GM12878 (cell line): ENCODE data around the gene SHC3. TPM values are rescaled to one million over a fixed set of nuclear protein-coding genes. Genes with fewer than 3 reads are reported as not detected.
A peak's percentile ranks its signal among the peaks of the same experiment; 100 is the strongest.

Experiments
- ATAC-seq: fragments of 200-7000 bp; cut with Tn5 transposase; 3 replicates; pipeline ENCODE4 v1.9.1; 2020; ENCODE audit warnings: mild to moderate bottlenecking, moderate library complexity
- BruUV-seq: library from RNA; stranded (reverse); fragments of 400-500 nt; replicated peaks from 2 replicates; lab custom pipeline; 2021; lab: Mats Ljungman, UMichigan
- CTCF ChIA-PET: fragments of 300-600 bp; sonication (Branson Sonifier 250); formaldehyde crosslinking; extraction: SDS; loops from one replicate; lab custom pipeline; 2021; ENCODE audit warnings: inconsistent platforms; lab: Yijun Ruan, JAX
- POLR2A ChIA-PET: fragments of 350-600 bp; formaldehyde crosslinking; extraction: SDS; loops from one replicate; lab custom pipeline; 2021; ENCODE audit warnings: inconsistent platforms; lab: Charles Lee
- RAD21 ChIA-PET: fragments of 300-600 bp; sonication (Branson Sonifier 250); formaldehyde crosslinking; loops from one replicate; lab custom pipeline; 2023; ENCODE audit warnings: antibody characterized with exemption; ENCODE audit not compliant: unreplicated experiment; lab: Charles Lee
- SMC1A ChIA-PET: fragments of 300-600 bp; sonication (Branson Sonifier 250); formaldehyde crosslinking; loops from one replicate; lab custom pipeline; 2023; ENCODE audit not compliant: unreplicated experiment, uncharacterized antibody; lab: Charles Lee
- DNase-seq: peaks from one replicate; pipeline ENCODE4 v3.0.0-alpha.2; 2011; ENCODE audit warnings: low read depth, low spot score
- FAIRE-seq: peaks from 3 replicates; lab custom pipeline; 2011; peaks lifted over from hg19 to GRCh38; lab: Jason Lieb, UNC
- H2AFZ ChIP-seq: 2 replicates; pipeline ENCODE4 v1.6.0; 2011; ENCODE audit warnings: low read depth, low read length, control low read depth; ENCODE audit not compliant: control insufficient read depth
- H3K27ac ChIP-seq: 2 replicates; pipeline ENCODE4 v1.5.1; 2011; ENCODE audit warnings: control low read depth; ENCODE audit not compliant: control insufficient read depth, insufficient read depth
- H3K27me3 ChIP-seq, 2 experiments: replicated peaks in 1 of 2; 2 replicates each; pipeline versions ENCODE4 v1.6.0 to v1.6.1; 2011; ENCODE audit warnings: low read length in 1 of 2; ENCODE audit not compliant: control insufficient read depth in 2 of 2, insufficient read depth in 2 of 2
- H3K36me3 ChIP-seq, 2 experiments: 2 replicates each; pipeline ENCODE4 v1.5.1; 2011; ENCODE audit warnings: low read length in 1 of 2; ENCODE audit not compliant: control insufficient read depth in 2 of 2, insufficient read depth in 2 of 2
- H3K4me1 ChIP-seq: 2 replicates; pipeline ENCODE4 v1.6.1; 2011; ENCODE audit warnings: mild to moderate bottlenecking, low read length, moderate library complexity, mixed read lengths; ENCODE audit not compliant: control insufficient read depth, insufficient read depth
- H3K4me2 ChIP-seq: 2 replicates; pipeline ENCODE4 v1.6.0; 2011; ENCODE audit warnings: control low read depth; ENCODE audit not compliant: control insufficient read depth, insufficient read depth
- H3K4me3 ChIP-seq: fragments of 200-600 bp; sonication (generic); 2 replicates; pipeline ENCODE4 v1.5.1; 2016
- H3K79me2 ChIP-seq: 2 replicates; pipeline ENCODE4 v1.6.0; 2011; ENCODE audit warnings: low read length; ENCODE audit not compliant: control insufficient read depth, insufficient read depth
- H3K9ac ChIP-seq: 2 replicates; pipeline ENCODE4 v1.8.0; 2011; ENCODE audit warnings: low read length, control low read depth, mixed read lengths; ENCODE audit not compliant: control insufficient read depth, insufficient read depth
- H3K9me3 ChIP-seq: replicated peaks from 3 replicates; pipeline ENCODE4 v1.5.1; 2011; ENCODE audit warnings: mild to moderate bottlenecking, low read length; ENCODE audit not compliant: control insufficient read depth, insufficient read depth
- H4K20me1 ChIP-seq: 2 replicates; pipeline ENCODE4 v1.6.0; 2011; ENCODE audit not compliant: control insufficient read depth, insufficient read depth
- CHD2 ChIP-seq: IDR thresholded peaks from 2 replicates; pipeline ENCODE4 v1.6.1; 2011; ENCODE audit warnings: low read depth, low read length, improper control_type of control experiment, borderline replicate concordance
- ELK1 ChIP-seq: IDR thresholded peaks from 2 replicates; pipeline ENCODE4 v1.6.1; 2012; ENCODE audit warnings: low read depth, low read length, improper control_type of control experiment
- HDAC2 ChIP-seq: fragments of 200-600 bp; sonication (generic); IDR thresholded peaks from 2 replicates; pipeline ENCODE4 v1.6.1; 2017
- RBBP5 ChIP-seq: fragments of 200-600 bp; sonication (generic); conservative IDR thresholded peaks from 2 replicates; pipeline ENCODE4 v1.6.1; 2016
- STAT1 ChIP-seq: fragments of 450-650 bp; conservative IDR thresholded peaks from 2 replicates; pipeline ENCODE4 v1.6.1; 2014; ENCODE audit warnings: antibody characterized with exemption, mild to moderate bottlenecking
- SUPT20H ChIP-seq: IDR thresholded peaks from 2 replicates; pipeline ENCODE4 v1.6.1; 2011; ENCODE audit warnings: low read depth, mild to moderate bottlenecking, low read length, moderate library complexity, borderline replicate concordance; ENCODE audit not compliant: control insufficient read depth
- ZNF384 ChIP-seq: IDR thresholded peaks from 2 replicates; pipeline ENCODE4 v1.6.1; 2012; ENCODE audit warnings: low read depth, mild to moderate bottlenecking, low read length, improper control_type of control experiment, borderline replicate concordance
- whole genome bisulfite sequencing: methylation state at CpG from one replicate; pipeline ENCODE4 v1.1.6; 2016; ENCODE audit warnings: low lambda C conversion rate; ENCODE audit not compliant: insufficient replicate concordance, insufficient coverage; ENCODE audit errors: missing lambda C conversion rate; 5-methylcytosine and 5-hydroxymethylcytosine counted together
- in situ Hi-C: fragments of 300-500 bp; cut with MboI; formaldehyde crosslinking; loops from 9 replicates; pipeline ENCODE4 v1.14.3; 2018; ENCODE audit warnings: mixed read lengths
- intact Hi-C: fragments of 100-400 bp; cut with micrococcal nuclease; formaldehyde crosslinking; loops from one replicate; pipeline ENCODE4 v1.14.2; 2022; ENCODE audit not compliant: unreplicated experiment
- polyA plus RNA-seq, 11 experiments: library from polyadenylated mRNA; depleted of rRNA in 4 of 11; unstranded in 6 of 11; stranded (reverse) in 5 of 11; fragments of >200 nt; fragmentation: Nextera tagmentation in 4 of 11; fragmentation: Illumina TruSeq in 1 of 11; extraction: Ambion mirVana in 4 of 11; extraction: Trizol in 1 of 11; gene quantifications; 1 replicate in 1 of 11; 2 replicates in 10 of 11; pipeline versions ENCODE4 v1.2.1 to v1.2.3, GENCODE V29; 2011 to 2016; ENCODE audit warnings: inconsistent platforms in 2 of 11, missing spikeins in 2 of 11, low read depth in 1 of 11
- total RNA-seq, 4 experiments: library from RNA; depleted of rRNA in 3 of 4; stranded (reverse); fragments of >200 nt in 3 of 4; fragmentation: Illumina TruSeq in 1 of 4; extraction: Trizol in 1 of 4; gene quantifications; 2 replicates each; pipeline versions ENCODE4 v1.2.1 to v1.2.3, GENCODE V29; 2013 to 2021
- TF ChIP-seq, protein P1 (sequence below): fragments of 450-650 bp; formaldehyde crosslinking; IDR thresholded peaks from 2 replicates; pipeline ENCODE4 v1.4.0; 2022; ENCODE audit warnings: mild to moderate bottlenecking, moderate library complexity

Gene SHC3
- total and polyA plus RNA-seq, 10 of the 15 experiments (the other 5 are each of a cell fraction or from before 2014, with no cell fraction given), result 0.01 to 0.06 TPM; not detected in 8

- ChIA-PET RAD21 (no interaction called here), POLR2A (no interaction called here), CTCF (interaction anchor here (1.6 kb wide), 1 partner anchor 100 kb away, joined by 3 read pairs; no protein-coding TSS in a partner anchor), SMC1A (no interaction called here)
- no peaks in the 10 kb centered on the region for H3K4me1 ChIP-seq
- 0 out of 2 replicates have a peak overlapping the region, but pooled peaks have one; percentile 7 for H2AFZ ChIP-seq
- 15% methylated on average over 4 of the region's 4 CpGs for WGBS
- 0 out of 2 replicates have a peak overlapping the region, but pooled peaks have one; percentile 25 for H3K4me2 ChIP-seq
- no peak overlapping the region for H3K9ac ChIP-seq
- H3K27me3 ChIP-seq, result peaks cover 5 to 24% of the 10 kb centered on the region in 2 experiments
- BruUV-seq, result no TSS peak
- no peak for FAIRE-seq
- intact Hi-C loops, result no loop called here
- H4K20me1 ChIP-seq, result no peaks in the 10 kb centered on the region
- no peak for DNase-seq
- in situ Hi-C loops, result no loop called here
- H3K4me3 ChIP-seq, result no peak overlapping the region
- no peak overlapping the region for H3K27ac ChIP-seq
- H3K9me3 ChIP-seq, result no peaks in the 10 kb centered on the region; the same call in 2 of the 3 replicates
- H3K36me3 ChIP-seq, result no peaks in the 10 kb centered on the region
- H3K79me2 ChIP-seq, result no peaks in the 10 kb centered on the region
- no peak for ATAC-seq
- TF ChIP-seq RBBP5, result no peak
- TF ChIP-seq SUPT20H, result no peak
- no peak for TF ChIP-seq STAT1
- TF ChIP-seq, protein P1, sequence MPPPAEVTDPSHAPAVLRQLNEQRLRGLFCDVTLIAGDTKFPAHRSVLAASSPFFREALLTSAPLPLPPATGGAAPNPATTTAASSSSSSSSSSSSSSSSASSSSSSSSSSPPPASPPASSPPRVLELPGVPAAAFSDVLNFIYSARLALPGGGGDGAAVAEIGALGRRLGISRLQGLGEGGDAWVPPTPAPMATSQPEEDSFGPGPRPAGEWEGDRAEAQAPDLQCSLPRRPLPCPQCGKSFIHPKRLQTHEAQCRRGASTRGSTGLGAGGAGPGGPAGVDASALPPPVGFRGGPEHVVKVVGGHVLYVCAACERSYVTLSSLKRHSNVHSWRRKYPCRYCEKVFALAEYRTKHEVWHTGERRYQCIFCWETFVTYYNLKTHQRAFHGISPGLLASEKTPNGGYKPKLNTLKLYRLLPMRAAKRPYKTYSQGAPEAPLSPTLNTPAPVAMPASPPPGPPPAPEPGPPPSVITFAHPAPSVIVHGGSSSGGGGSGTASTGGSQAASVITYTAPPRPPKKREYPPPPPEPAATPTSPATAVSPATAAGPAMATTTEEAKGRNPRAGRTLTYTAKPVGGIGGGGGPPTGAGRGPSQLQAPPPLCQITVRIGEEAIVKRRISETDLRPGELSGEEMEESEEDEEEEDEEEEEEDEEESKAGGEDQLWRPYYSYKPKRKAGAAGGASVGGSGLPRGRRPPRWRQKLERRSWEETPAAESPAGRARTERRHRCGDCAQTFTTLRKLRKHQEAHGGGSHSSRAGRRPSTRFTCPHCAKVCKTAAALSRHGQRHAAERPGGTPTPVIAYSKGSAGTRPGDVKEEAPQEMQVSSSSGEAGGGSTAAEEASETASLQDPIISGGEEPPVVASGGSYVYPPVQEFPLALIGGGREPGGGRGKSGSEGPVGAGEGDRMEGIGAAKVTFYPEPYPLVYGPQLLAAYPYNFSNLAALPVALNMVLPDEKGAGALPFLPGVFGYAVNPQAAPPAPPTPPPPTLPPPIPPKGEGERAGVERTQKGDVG (CRISPR knock-in tag), result no peak
- no peak for TF ChIP-seq ELK1
- TF ChIP-seq CHD2, result no peak
- TF ChIP-seq ZNF384, result no peak
- TF ChIP-seq HDAC2, result no peak
These were observed 899 bp upstream of the SHC3 start for GRCh38 chr9:89179540-89179894.
